ENCODE results near the gene C10orf90.

Gene C10orf90

GRCh38 chr10:126501828-126502227 is 168.7 kb downstream of the C10orf90 start:
- no peak for DNase-seq (ENCODE audit: low spot score)

DNA sequence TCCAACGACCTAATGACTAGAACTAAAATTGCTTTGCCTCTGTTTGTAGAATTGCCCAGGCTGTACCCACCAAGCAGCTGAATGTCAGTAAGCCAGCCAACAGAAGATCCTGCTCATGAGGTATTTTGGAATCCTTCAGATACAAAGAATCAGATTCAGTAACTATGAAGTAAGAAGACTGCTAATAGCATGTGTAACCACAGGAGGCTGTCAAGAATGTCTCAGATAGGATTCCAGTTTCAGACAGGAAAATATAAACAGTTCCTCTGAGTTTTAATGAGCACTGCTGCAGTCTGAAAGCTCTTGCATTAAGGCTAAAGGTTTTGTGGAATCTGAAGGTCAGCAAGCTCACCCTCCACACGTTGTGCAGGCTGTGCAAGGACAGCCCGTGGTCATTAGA is 169.6 kb downstream of the C10orf90 start:
- no peak for DNase-seq (ENCODE audit: low spot score)

DNA sequence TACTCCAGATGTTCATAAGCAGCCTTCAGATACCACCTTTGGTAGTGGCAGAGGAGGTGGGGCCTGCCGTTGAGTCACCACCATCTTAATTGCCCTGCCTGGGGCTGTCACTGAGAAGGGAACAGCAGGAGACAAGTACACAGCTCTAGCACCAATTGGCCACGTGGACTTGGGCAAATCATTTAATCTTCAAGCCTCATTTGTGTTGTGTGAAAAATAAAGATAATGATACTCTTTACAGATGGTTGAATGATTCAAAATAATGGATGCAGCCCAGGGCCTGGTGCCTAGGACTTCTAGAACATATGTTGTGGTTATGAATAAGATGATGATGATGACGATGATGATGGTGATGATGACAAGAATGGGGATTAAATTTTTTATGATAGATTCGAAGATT is 170.3 kb downstream of the C10orf90 start:
- DNase-seq (ENCODE audit: low spot score) = no peak

- no peak for DNase-seq (ENCODE audit: low spot score)
These were observed 170.7 kb downstream of the C10orf90 start for GRCh38 chr10:126499744-126500143.

- no peak for DNase-seq (ENCODE audit: low spot score)
These were observed 172.8 kb downstream of the C10orf90 start for GRCh38 chr10:126497672-126498071.

GRCh38 chr10:126496771-126497545 is 173.5 kb downstream of the C10orf90 start:
- no peak for DNase-seq (ENCODE audit: low spot score)

DNA sequence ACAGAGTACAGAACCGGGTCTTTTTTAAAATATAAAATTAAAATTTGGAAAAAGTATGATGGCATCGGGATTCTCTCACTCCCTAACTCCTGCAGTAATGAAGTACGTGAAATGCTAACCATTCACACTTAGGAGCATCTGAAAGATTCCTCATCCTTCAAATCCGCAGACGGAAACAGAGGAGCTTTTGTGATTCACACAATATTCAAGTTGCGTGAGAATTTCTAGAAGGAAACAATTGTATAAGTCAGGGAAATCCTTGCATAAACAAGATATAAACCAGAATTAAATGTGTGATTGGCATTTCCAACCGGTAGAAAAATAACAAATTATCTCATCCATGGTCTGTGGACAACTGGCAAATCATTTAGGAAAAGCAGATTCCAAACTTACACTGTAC is 179.0 kb downstream of the C10orf90 start:
- no peak for DNase-seq (ENCODE audit: low spot score)

- DNase-seq (ENCODE audit: low spot score) = no peak
These were observed 189.3 kb downstream of the C10orf90 start for GRCh38 chr10:126481181-126481580.

- no peak for DNase-seq (ENCODE audit: low spot score)
These were observed 189.8 kb downstream of the C10orf90 start for GRCh38 chr10:126480648-126481047.

GRCh38 chr10:126479280-126479895 is 191.1 kb downstream of the C10orf90 start:
- no peak for DNase-seq (ENCODE audit: low spot score)

DNA sequence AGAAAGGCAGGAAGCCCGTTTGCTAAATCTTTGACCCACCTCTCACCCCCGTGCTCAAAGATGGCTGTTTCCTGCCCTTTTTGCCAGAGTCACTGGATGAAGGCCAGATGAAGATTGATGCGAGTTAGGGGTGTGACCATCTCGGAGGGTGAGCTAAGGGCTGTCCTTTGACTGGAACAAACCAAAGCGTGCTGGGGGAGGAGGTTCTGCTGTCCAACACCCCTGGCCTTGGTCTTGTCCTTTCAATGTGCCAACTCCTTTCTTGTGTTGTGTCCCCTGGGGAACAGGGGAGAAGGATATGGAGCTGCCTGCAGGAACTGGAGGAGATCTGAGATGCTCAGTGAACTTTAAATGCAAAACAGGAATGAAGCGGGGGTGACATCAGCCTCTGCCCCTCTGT is 191.9 kb downstream of the C10orf90 start:
- DNase-seq (ENCODE audit: low spot score) = no peak

DNA sequence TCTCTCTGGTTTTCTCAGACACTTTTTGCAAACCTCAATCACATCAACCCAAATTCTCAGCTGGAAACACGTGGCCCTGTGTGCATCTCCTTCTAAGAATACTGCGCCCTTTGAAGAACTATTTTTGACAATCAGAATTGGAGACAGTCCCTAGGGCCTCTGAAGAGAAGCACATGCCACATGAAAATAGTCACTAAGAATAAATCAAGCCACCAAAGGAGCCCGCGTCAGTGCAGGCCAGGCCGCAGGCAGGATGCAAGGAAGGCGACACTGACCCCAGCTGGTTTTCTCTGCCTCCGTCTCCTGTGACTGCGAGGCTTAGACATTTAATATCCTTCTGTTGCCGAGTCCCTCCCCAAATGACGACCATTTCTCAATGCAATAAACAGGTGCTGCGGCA is 194.2 kb downstream of the C10orf90 start:
- no peak for DNase-seq (ENCODE audit: low spot score)

DNA sequence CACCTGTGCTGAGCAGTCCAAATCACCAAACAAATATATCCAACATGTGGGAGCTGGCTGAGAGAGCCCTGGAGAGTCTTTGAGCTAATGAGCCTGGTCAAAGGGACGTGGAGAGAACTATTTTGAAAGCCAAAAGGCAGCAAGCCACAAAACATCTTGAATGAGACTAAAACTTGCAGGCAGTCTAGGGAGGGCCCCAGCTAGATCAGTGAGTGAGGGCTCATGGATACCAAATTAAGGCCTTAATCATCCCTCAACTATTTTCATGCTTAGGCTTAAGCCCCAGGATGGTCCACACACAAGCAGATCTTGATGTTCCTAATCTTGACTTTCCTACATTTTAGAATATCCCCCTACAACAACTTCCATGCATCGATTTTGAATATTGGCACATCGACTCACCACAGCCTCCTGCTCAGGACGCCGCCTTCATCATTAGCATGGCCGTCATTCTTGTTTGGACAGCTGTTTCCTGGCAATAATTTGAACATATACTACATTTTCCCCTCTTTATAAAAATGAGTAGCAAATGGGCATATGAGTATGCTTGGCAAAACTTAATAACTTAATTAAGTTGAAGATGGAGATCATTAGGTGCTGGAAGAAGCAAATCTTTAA is 195.3 kb downstream of the C10orf90 start:
- no peak for DNase-seq (ENCODE audit: low spot score)

- DNase-seq (ENCODE audit: low spot score) = no peak
These were observed 196.5 kb downstream of the C10orf90 start for GRCh38 chr10:126474031-126474430.

DNA sequence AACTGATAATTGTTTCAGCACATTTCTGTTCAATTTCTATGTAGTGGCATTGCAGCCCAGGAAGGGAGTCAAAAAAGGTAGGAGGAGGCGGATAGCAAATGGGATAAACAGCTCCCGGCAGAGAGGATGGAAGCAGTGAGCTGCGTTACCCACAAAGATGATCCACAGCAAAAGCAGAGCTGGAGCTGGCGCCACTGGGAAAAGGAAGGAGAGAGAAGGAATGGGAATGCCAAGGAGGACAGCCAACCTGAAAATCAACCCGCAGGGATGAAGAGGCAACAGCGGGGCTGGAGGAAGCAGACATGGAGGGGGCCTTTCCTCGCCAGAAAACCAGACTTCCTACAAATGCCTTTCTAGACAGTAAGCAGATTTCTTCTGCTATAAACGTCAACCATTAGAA is 199.5 kb downstream of the C10orf90 start:
- no peak for DNase-seq (ENCODE audit: low spot score)

GRCh38 chr10:126469692-126470091 is 200.8 kb downstream of the C10orf90 start:
- no peak for DNase-seq (ENCODE audit: low spot score)

DNA sequence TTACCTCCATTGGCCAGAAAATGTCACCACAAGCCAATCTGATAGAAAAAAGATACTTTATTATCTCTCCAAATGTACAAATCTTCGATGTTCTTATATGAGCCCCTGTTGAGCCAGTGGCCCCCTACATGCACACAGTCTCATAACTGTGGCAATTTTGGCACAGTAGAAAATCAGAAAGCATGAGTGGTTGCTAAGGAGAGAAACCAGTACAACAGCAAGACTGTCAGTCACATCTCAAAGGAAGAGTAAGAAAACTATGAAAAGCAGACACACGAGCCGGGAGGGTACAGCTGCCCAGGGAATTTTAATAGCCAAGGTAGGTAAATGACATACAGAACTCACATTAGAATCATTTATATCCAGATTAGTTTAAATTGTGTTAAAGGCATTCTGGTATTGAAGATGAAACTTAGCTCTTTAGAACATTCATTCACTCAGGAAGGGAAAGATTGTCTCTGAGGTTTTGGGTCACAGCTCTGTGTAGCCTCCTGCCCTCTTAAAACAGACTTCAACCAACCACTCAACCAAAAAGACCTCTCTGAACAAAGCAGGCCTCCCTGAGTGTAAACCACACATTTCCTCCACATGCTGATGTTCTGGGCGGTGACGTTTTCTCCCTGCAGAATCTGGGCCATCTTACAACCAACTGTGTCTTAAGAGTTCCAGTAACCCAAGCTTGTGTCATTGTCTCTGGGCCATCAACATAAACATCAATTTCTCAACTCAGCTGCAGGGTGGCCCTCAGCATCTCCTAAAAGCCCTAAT is 201.4 kb downstream of the C10orf90 start:
- DNase-seq (ENCODE audit: low spot score) = no peak

DNA sequence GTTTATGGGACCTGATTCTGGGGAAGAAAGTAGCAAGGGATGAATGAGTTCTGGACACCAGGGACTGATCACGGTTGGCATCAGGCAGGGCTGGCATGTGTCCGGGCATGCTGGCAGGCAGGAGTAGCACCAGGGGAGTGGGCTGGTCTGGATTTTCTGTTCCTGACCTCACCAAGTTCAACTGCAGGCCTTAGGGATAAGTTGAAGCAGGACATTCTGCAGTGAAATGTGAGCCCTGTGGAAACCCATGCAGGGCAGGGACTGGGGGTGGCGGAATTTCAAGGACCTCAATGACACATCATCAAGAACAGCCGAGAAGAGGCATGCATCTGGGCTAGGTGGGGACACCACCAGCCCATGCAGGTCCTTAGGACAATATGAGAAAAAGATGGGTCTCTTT is 202.0 kb downstream of the C10orf90 start:
- no peak for DNase-seq (ENCODE audit: low spot score)

DNA sequence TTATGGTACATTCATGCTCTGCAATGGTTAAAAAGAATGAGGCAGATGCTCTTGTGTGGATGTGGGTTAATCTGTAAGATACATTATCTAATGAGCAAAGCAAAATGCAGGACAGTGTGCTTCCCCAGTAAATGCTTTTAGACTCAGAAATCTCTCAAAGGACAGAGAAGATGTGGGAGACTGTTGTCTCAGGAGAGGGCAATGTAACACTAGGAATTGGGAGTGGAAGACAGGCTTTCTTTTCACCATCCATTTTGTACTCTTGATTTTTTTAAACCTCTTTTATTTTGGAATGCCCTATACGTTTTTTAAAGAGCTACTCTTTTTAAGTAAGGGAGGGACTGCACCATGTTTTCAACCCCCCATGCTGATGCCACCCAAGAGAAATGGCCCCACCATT is 204.7 kb downstream of the C10orf90 start:
- DNase-seq (ENCODE audit: low spot score) = no peak

DNA sequence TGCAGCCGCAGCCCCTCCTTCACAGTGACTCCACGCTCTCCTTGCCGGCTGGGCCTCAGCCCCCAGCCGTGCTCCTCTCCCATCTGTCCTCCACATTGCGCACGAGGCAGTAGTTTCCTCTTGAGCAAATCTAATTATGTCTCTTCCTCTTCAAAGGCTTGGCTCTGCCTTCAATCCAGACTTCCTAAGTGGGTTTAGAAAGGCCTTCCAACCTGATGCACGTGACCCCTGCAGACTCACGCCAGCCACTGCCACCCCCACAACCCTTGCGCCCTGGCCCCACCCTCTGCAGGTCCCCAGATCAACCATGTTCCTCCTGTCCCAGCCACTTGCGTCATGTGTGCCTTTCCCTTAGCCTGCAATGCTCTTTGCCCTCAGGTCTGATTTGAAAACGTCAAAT is 207.2 kb downstream of the C10orf90 start:
- no peak for DNase-seq (ENCODE audit: low spot score)

DNA sequence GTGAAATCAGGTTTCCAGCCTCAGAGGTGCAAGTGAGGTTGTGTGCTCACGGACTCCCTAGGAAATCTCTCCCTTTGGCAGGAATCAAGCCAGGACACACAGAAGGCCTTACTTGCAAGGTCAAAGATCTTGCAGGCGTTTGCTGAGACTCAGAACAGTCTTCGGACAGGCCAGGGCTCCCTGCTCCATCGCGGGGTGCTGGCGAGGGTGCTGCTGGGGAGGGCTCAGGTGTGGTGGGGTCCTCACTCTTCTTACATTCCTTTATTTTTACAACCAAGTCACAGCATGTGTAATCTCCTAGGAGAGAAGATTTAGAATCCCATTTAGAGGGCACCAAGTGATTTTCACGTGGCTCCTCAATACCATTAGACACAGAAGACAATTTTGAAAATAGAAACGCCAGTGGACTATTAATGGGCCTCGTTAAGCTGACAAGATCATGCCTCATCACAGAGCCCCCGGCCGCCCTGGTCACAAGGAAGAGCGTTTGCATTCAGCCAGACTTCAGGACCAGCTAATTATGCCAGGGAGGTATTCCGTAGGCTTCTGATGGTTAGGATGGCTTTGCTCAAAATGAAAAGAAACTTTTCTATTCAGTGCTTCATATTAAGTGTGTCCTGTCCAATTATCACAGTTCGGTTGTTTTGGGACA is 209.1 kb downstream of the C10orf90 start:
- DNase-seq (ENCODE audit: low spot score) = no peak

DNA sequence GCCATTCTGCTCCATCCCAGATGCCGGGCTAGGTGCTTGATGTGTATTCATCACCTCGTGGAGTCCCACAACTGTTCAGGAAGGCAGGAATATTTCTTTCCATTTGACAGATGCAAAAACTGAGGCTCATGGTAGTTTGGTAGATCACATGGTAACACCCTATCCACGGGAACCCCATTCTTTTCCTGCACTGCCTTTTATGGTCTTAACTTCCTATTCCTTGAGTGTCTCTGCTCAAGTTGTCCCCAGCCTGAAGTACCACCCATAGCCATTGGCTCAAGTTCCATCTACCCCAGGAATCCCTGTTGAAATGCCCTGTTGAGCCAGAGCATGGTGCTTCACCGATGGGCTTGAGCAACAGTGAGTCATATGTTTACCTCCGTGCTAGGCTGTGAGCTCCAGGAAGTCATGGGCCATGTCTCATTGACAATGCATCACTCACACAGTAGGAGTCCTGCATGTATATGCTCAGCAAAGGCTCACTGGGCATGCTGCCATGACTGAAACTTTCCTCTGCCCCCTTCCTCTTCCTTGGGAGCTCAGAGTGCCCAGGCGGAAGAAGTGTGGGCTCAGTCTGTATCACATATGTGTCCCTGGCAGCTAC is 210.5 kb downstream of the C10orf90 start:
- DNase-seq (ENCODE audit: low spot score) = no peak

Data from HuH-7.5 (cell line).